HG02840 (cell line): ENCODE measurements around the gene BCL2L12.
"Not testable (repeated sequence)": the region's sequence is repeated elsewhere in the genome, so short reads cannot be mapped to it uniquely, and the experiment has no call there.

ENCODE experiments used
- ATAC-seq: cut with Tn5 transposase; IDR thresholded peaks from one replicate; pipeline ENCODE4 v1.9.1; 2021; ENCODE audit warnings: mild to moderate bottlenecking, moderate library complexity, moderate number of reproducible peaks; ENCODE audit not compliant: unreplicated experiment, low FRiP score

Gene BCL2L12

GRCh38 chr19:49665351-49666119, at the start of gene BCL2L12, which contains the start of gene IRF3:
BCL2L12 (plus strand) TSS chr19:49665933; CDS start chr19:49666693, 760 bp downstream.
IRF3 (minus strand) TSS chr19:49665857; CDS start chr19:49664838, 1,019 bp downstream.
- peak; percentile 93 for ATAC-seq

- ATAC-seq: no peak
Measured at GRCh38 chr19:49616532-49616931, 49.2 kb upstream of the BCL2L12 start.

- ATAC-seq: no peak
Measured at GRCh38 chr19:49616945-49617344, 48.8 kb upstream of the BCL2L12 start.

- ATAC-seq: not testable (repeated sequence)
Measured at GRCh38 chr19:49617860-49618259, 47.9 kb upstream of the BCL2L12 start.

GRCh38 chr19:49624967-49625910, 40.5 kb upstream of the BCL2L12 start:
- no peak for ATAC-seq

GRCh38 chr19:49626226-49626625, 39.5 kb upstream of the BCL2L12 start:
- no peak for ATAC-seq

- no peak for ATAC-seq
Measured at GRCh38 chr19:49629659-49630058, 36.1 kb upstream of the BCL2L12 start.

- no peak for ATAC-seq
Measured at GRCh38 chr19:49631014-49631588, 34.6 kb upstream of the BCL2L12 start.

- ATAC-seq: no peak
Measured at GRCh38 chr19:49631610-49632192, 34.0 kb upstream of the BCL2L12 start.

- no peak for ATAC-seq
Measured at GRCh38 chr19:49632576-49632975, 33.2 kb upstream of the BCL2L12 start.

- ATAC-seq: not testable (repeated sequence)
Measured at GRCh38 chr19:49633273-49633672, 32.5 kb upstream of the BCL2L12 start.

GRCh38 chr19:49635530-49636232, 30.1 kb upstream of the BCL2L12 start:
- no peak for ATAC-seq

- no peak for ATAC-seq
Measured at GRCh38 chr19:49636233-49636932, 29.4 kb upstream of the BCL2L12 start.

GRCh38 chr19:49637821-49638738, 27.7 kb upstream of the BCL2L12 start:
- no peak for ATAC-seq

GRCh38 chr19:49639401-49640112, 26.2 kb upstream of the BCL2L12 start:
- no peak for ATAC-seq

GRCh38 chr19:49640113-49640898, 25.4 kb upstream of the BCL2L12 start, which contains the start of gene RRAS:
RRAS (minus strand) TSS chr19:49640143; CDS start chr19:49640098, 45 bp downstream.
- peak; percentile 65 for ATAC-seq
